Astrocyte (in vitro differentiated cells and primary cell): ENCODE measurements around the gene CNST. TPM values are rescaled to one million over a fixed set of nuclear protein-coding genes. Genes with fewer than 3 reads are reported as not detected.

ENCODE experiments used
- DNase-seq: peaks from one replicate; pipeline ENCODE4 v3.0.0-alpha.2; 2010; ENCODE audit warnings: low read depth
- FAIRE-seq: peaks from 2 replicates; lab custom pipeline; 2011; peaks lifted over from hg19 to GRCh38; lab: Jason Lieb, UNC
- H2AFZ ChIP-seq: 2 replicates; pipeline ENCODE4 v1.6.0; 2012; ENCODE audit warnings: low read depth, low read length, inconsistent platforms
- H3K27ac ChIP-seq: 2 replicates; pipeline ENCODE4 v1.5.1; 2011; ENCODE audit warnings: low read depth, low read length, inconsistent platforms
- H3K27me3 ChIP-seq: 2 replicates; pipeline ENCODE4 v1.6.0; 2011; ENCODE audit warnings: low read length, inconsistent platforms; ENCODE audit not compliant: insufficient read depth
- H3K36me3 ChIP-seq: 2 replicates; pipeline ENCODE4 v1.5.1; 2011; ENCODE audit warnings: low read length, inconsistent platforms; ENCODE audit not compliant: insufficient read depth
- H3K4me1 ChIP-seq: 2 replicates; pipeline ENCODE4 v1.5.1; 2011; ENCODE audit warnings: low read length, inconsistent platforms; ENCODE audit not compliant: insufficient read depth
- H3K4me2 ChIP-seq: 2 replicates; pipeline ENCODE4 v1.6.0; 2012; ENCODE audit warnings: low read length, inconsistent platforms
- H3K4me3 ChIP-seq: 2 replicates; pipeline ENCODE4 v1.5.1; 2011; ENCODE audit warnings: low read depth, mild to moderate bottlenecking, low read length, inconsistent platforms; ENCODE audit not compliant: insufficient read depth
- H3K79me2 ChIP-seq: 2 replicates; pipeline ENCODE4 v1.6.0; 2012; ENCODE audit warnings: mild to moderate bottlenecking, low read length, inconsistent platforms; ENCODE audit not compliant: insufficient read depth
- H3K9ac ChIP-seq: 2 replicates; pipeline ENCODE4 v1.6.0; 2012; ENCODE audit warnings: mild to moderate bottlenecking, low read length, inconsistent platforms
- H3K9me3 ChIP-seq: 2 replicates; pipeline ENCODE4 v1.5.1; 2012; ENCODE audit warnings: low read depth, mild to moderate bottlenecking, low read length, inconsistent platforms; ENCODE audit not compliant: insufficient read depth
- H4K20me1 ChIP-seq: 2 replicates; pipeline ENCODE4 v1.6.0; 2012; ENCODE audit warnings: low read length, inconsistent platforms; ENCODE audit not compliant: insufficient read depth
- H3K27ac Mint-ChIP-seq: one replicate; pipeline ENCODE4 v1.8.0; 2021; ENCODE audit warnings: mild to moderate bottlenecking, mixed read lengths; ENCODE audit not compliant: unreplicated experiment
- H3K27me3 Mint-ChIP-seq: one replicate; pipeline ENCODE4 v1.8.0; 2021; ENCODE audit warnings: low read depth, mixed read lengths; ENCODE audit not compliant: unreplicated experiment
- H3K36me3 Mint-ChIP-seq: one replicate; pipeline ENCODE4 v1.8.0; 2021; ENCODE audit warnings: low read depth, mixed read lengths; ENCODE audit not compliant: unreplicated experiment
- H3K4me1 Mint-ChIP-seq: one replicate; pipeline ENCODE4 v1.8.0; 2021; ENCODE audit warnings: low read depth, mixed read lengths; ENCODE audit not compliant: unreplicated experiment
- H3K4me3 Mint-ChIP-seq: one replicate; pipeline ENCODE4 v1.8.0; 2021; ENCODE audit warnings: mild to moderate bottlenecking, moderate library complexity, mixed read lengths; ENCODE audit not compliant: unreplicated experiment
- H3K9me3 Mint-ChIP-seq: one replicate; pipeline ENCODE4 v1.8.0; 2021; ENCODE audit warnings: mild to moderate bottlenecking, mixed read lengths; ENCODE audit not compliant: unreplicated experiment
- EZH2 ChIP-seq: IDR thresholded peaks from 2 replicates; pipeline ENCODE4 v1.6.1; 2012; ENCODE audit warnings: mild to moderate bottlenecking, low read length, inconsistent platforms; ENCODE audit not compliant: insufficient read depth
- total RNA-seq: library from RNA; stranded (reverse); gene quantifications from 2 replicates; pipeline ENCODE4 v1.2.1, GENCODE V29; 2021
- TF ChIP-seq, protein P1 (sequence below): IDR thresholded peaks from 2 replicates; pipeline ENCODE4 v1.5.1; 2011; ENCODE audit warnings: low read depth, mild to moderate bottlenecking, inconsistent platforms, low read length, moderate library complexity; ENCODE audit not compliant: insufficient read depth

Gene CNST
- total RNA-seq, 1 donor from 2014 or later, result 19.8 TPM

DNA sequence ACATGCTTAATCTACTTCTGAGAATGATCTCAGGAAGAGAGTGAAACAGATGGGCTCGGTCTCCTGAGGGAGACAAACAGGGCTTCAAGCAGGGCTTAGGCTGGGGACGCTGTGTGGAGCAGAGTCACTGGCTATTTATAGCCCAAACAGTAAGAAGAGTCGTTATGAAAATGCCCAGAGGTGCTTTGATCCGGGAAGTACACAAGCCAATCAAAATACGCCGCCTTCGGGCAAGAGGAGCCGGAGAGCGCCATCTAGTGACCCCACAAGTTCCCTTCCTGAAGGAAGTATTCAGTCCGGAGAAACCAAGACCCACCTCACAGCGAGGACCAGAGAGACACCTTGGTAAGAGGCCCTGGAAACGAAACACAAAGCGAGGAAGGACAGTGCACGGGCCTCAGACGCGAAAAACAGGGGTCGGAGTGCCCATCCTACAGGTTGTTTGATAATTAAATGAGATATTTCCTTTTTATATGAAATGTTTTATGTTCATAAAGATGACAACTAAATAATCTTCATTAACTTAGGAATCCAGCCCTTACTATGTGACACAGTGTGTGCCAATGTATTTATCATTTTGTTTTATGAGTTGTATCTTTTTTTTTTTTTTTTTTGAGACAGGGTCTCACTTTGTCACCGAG, 133.0 kb downstream of the CNST start:
- H3K36me3 ChIP-seq, result no peaks in the 10 kb centered on the region
- H3K27ac ChIP-seq, result peak overlapping the region; percentile 64
- H3K36me3 Mint-ChIP-seq, result no peaks in the 10 kb centered on the region
- no peaks in the 10 kb centered on the region for H3K4me1 Mint-ChIP-seq
- peak overlapping the region; percentile 71 for H2AFZ ChIP-seq
- H3K9ac ChIP-seq, result peak overlapping the region; percentile 73
- no peaks in the 10 kb centered on the region for H3K9me3 ChIP-seq
- no peaks in the 10 kb centered on the region for H3K79me2 ChIP-seq
- H3K4me3 ChIP-seq, result peak overlapping the region; percentile 29
- H3K4me1 ChIP-seq, result peaks cover 11% of the 10 kb centered on the region
- DNase-seq, result peak; percentile 90
- H3K27me3 Mint-ChIP-seq, result no peaks in the 10 kb centered on the region
- H3K4me3 Mint-ChIP-seq, result peak overlapping the region; percentile 43
- H3K27me3 ChIP-seq, result no peaks in the 10 kb centered on the region
- H4K20me1 ChIP-seq, result no peaks in the 10 kb centered on the region
- H3K9me3 Mint-ChIP-seq, result peaks cover 6% of the 10 kb centered on the region
- peak overlapping the region; percentile 75 for H3K4me2 ChIP-seq
- FAIRE-seq, result peak; percentile 39
- H3K27ac Mint-ChIP-seq, result peak overlapping the region; percentile 34
- TF ChIP-seq, protein P1, sequence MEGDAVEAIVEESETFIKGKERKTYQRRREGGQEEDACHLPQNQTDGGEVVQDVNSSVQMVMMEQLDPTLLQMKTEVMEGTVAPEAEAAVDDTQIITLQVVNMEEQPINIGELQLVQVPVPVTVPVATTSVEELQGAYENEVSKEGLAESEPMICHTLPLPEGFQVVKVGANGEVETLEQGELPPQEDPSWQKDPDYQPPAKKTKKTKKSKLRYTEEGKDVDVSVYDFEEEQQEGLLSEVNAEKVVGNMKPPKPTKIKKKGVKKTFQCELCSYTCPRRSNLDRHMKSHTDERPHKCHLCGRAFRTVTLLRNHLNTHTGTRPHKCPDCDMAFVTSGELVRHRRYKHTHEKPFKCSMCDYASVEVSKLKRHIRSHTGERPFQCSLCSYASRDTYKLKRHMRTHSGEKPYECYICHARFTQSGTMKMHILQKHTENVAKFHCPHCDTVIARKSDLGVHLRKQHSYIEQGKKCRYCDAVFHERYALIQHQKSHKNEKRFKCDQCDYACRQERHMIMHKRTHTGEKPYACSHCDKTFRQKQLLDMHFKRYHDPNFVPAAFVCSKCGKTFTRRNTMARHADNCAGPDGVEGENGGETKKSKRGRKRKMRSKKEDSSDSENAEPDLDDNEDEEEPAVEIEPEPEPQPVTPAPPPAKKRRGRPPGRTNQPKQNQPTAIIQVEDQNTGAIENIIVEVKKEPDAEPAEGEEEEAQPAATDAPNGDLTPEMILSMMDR, result peak; percentile 95
- no peak for TF ChIP-seq EZH2

DNA sequence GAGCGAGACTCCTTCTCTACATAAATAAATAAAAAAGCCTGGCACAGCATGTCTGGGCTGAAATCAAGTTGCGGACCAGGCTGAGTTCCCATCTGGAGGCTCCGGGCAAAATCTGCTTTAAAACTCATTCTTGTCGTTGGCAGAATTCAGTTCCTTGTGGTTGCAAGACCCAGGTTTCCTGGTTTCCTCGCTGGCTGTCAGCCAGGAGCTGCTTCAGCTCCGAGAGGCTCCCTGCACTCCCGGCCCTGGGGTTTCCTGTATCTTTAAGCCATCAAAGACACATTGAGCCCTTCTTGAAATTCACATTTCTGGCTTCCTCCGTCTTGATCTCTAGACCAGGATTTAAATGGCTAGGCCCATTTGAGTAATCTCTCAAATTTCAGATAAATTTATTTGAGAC, 137.3 kb downstream of the CNST start:
- Mint-ChIP-seq H3K9me3 (no peaks in the 10 kb centered on the region), H3K27ac (no peak overlapping the region), H3K4me1 (peaks cover 8% of the 10 kb centered on the region), H3K36me3 (no peaks in the 10 kb centered on the region), H3K4me3 (no peak overlapping the region), H3K27me3 (no peaks in the 10 kb centered on the region)
- H2AFZ ChIP-seq, result peak overlapping the region; percentile 26
- H3K27ac ChIP-seq, result no peak overlapping the region
- H3K36me3 ChIP-seq, result no peaks in the 10 kb centered on the region
- no peaks in the 10 kb centered on the region for H3K79me2 ChIP-seq
- no peak for TF ChIP-seq EZH2
- TF ChIP-seq, protein P1, result no peak
- H3K4me1 ChIP-seq, result peaks cover 10% of the 10 kb centered on the region
- H3K27me3 ChIP-seq, result no peaks in the 10 kb centered on the region
- peak; percentile 27 for DNase-seq
- H4K20me1 ChIP-seq, result no peaks in the 10 kb centered on the region
- no peak overlapping the region for H3K4me2 ChIP-seq
- FAIRE-seq, result no peak
- H3K4me3 ChIP-seq, result no peak overlapping the region
- H3K9ac ChIP-seq, result no peak overlapping the region
- no peaks in the 10 kb centered on the region for H3K9me3 ChIP-seq

DNA sequence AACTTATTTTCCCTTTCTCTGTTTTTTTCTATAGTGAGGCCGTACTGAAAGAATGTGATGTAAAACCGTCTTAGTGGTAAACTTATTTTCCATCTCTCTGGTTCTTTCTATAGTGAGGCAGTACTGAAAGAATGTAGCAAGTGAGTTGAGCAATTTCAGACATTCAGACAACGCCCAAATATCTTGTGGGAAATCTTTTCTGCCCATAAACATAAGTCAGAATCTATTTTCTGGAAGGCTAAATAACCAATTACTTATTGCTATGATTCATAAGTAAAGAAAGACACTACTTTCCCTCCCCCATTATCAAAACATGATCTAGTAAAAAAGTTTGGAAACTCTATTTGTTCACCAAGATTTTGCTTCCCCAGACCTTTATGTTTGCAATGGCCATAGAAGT, 139.1 kb downstream of the CNST start:
- Histone ChIP-seq H3K9ac (peak overlapping the region; percentile 60), H3K9me3 (no peaks in the 10 kb centered on the region), H3K27ac (peak overlapping the region; percentile 78), H3K4me2 (peak overlapping the region; percentile 54), H3K36me3 (no peaks in the 10 kb centered on the region), H3K4me3 (no peak overlapping the region), H2AFZ (peak overlapping the region; percentile 48), H3K79me2 (no peaks in the 10 kb centered on the region), H4K20me1 (no peaks in the 10 kb centered on the region), H3K27me3 (no peaks in the 10 kb centered on the region), H3K4me1 (peaks cover 3% of the 10 kb centered on the region)
- peaks cover 8% of the 10 kb centered on the region for H3K4me1 Mint-ChIP-seq
- H3K4me3 Mint-ChIP-seq, result peak overlapping the region; percentile 24
- TF ChIP-seq, protein P1, result no peak
- TF ChIP-seq EZH2, result no peak
- peak overlapping the region; percentile 99 for H3K27ac Mint-ChIP-seq
- DNase-seq, result peak; percentile 96
- H3K9me3 Mint-ChIP-seq, result peaks cover 3% of the 10 kb centered on the region
- peak; percentile 52 for FAIRE-seq
- no peaks in the 10 kb centered on the region for H3K36me3 Mint-ChIP-seq
- no peaks in the 10 kb centered on the region for H3K27me3 Mint-ChIP-seq
